Cardiac septum (tissue), 1 donor: ENCODE measurements around the gene ACAT1. TPM values are rescaled to one million over a fixed set of nuclear protein-coding genes. Genes with fewer than 3 reads are reported as not detected.
"Not testable (repeated sequence)": the region's sequence is repeated elsewhere in the genome, so short reads cannot be mapped to it uniquely, and the experiment has no call there.

Experiments
- DNase-seq: peaks from one replicate; pipeline ENCODE4 v3.0.0-alpha.2; 2020; ENCODE audit warnings: low spot score
- intact Hi-C: fragments of 100-400 bp; cut with DNase I; formaldehyde crosslinking; loops from one replicate; pipeline ENCODE4 v1.14.0; 2022
- total RNA-seq: library from RNA; stranded (reverse); fragmentation: NEBNext Ultra II Directional; extraction: Animal tissue kit (Norgen Biotek cat#: 25700); gene quantifications from one replicate; pipeline ENCODE4 v1.2.1, GENCODE V29; 2021
- donor health status: DM: no; HTN: no; CAD: no.

Gene ACAT1
- total RNA-seq, 1 donor from 2014 or later, result 238 TPM

DNA sequence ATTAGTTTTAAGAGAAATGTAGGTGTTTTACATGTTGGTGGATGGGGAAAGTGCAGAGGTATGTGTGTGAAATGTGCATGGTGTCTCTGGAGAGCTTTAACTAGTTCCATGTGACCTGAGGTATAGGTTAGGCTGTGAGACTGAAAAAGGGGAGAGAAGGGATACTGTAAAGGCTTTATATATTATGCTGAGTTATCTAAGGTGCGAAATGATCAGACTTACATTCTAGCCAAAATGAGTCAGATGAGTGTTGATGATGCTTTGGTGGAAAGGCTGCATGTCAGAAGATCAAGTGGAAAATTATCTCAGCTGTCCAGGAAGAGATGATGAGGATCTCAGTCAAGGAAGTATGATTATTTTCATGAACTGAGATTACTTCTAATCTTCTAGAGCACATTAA is 15.8 kb downstream of the ACAT1 start:
- no peak for DNase-seq
- intact Hi-C loops, result no loop called here

DNA sequence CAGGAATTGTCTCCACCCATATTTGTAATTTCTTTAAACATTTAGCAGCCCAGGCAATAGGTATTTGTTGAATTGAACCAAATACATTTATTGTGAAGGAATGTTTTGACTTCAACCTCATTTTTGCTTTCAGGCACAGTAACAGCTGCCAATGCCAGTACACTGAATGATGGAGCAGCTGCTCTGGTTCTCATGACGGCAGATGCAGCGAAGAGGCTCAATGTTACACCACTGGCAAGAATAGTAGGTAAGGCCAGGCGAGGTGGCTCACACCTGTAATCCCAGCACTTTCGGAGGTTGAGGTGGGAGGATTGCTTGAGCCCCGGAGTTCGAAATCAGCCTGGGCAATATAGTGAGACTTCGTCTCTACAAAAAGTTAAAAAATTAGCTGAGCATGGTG is 20.9 kb downstream of the ACAT1 start:
- no peak for DNase-seq
- intact Hi-C loops, result no loop called here

DNA sequence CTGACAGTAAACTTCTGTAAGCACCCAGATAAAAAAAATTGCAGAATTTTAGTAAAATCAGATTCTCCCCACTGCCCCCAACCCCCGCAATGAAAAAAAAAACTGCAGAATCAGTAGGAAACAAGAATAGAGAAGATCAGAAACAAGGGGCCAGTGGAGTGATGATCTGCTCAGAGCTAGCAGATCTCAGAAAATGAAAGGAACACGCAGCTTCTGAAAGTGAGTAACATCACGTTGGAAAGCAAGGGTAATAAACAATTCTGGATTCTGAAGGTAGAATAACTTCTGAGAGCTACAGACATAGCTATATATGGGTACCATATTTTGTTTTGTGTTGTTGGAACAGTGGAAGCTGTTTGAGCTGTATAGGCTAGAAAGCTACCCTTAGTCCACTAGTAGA is 23.2 kb downstream of the ACAT1 start:
- intact Hi-C loops, result no loop called here
- DNase-seq, result no peak

DNA sequence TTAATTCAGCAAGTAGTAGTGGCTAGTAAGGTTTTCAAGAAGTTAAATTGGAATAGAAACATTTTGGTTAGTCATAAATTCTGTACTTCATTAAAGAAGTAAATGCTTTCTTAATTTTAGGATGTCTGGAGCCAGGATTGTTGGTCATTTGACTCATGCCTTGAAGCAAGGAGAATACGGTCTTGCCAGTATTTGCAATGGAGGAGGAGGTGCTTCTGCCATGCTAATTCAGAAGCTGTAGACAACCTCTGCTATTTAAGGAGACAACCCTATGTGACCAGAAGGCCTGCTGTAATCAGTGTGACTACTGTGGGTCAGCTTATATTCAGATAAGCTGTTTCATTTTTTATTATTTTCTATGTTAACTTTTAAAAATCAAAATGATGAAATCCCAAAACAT is 25.8 kb downstream of the ACAT1 start:
- DNase-seq, result no peak
- intact Hi-C loops, result no loop called here

DNA sequence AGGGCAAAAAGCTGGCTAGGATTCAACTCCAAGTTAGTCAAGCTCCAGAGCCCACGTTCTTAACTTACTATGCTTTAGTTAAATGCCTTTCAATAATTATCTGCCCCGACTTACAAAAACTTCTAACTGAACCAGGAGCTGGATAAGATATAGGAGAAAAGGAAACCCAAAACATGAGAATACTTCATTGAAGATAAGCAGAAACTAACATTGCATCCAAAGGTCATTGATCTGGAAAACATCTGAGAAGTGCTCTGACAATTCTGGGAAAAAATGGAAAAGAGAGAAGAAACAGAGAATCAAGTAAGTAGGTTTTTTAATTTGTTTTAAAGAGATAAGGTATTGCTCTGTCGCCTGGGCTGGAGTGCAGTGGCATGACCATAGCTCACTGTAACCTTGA is 27.2 kb downstream of the ACAT1 start:
- DNase-seq, result no peak
- intact Hi-C loops, result no loop called here

DNA sequence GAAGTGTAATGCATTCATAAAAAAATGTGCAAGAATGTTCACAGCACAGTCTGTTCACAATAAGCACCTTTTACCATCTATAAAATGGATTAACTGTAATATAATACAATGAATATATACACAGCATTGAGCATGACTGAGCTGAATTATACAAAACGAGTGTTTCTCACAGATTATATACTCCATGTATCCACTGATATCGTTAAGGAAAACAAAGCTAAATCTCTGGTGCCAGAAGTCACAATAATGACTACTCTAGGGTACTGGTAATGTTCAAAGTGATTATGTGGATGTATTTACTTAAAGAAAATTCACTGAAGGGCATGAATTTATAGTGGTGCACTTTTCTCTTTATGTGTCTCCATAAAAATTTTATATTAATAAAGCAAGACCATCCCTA is 33.2 kb downstream of the ACAT1 start:
- intact Hi-C loops, result no loop called here
- no peak for DNase-seq

DNA sequence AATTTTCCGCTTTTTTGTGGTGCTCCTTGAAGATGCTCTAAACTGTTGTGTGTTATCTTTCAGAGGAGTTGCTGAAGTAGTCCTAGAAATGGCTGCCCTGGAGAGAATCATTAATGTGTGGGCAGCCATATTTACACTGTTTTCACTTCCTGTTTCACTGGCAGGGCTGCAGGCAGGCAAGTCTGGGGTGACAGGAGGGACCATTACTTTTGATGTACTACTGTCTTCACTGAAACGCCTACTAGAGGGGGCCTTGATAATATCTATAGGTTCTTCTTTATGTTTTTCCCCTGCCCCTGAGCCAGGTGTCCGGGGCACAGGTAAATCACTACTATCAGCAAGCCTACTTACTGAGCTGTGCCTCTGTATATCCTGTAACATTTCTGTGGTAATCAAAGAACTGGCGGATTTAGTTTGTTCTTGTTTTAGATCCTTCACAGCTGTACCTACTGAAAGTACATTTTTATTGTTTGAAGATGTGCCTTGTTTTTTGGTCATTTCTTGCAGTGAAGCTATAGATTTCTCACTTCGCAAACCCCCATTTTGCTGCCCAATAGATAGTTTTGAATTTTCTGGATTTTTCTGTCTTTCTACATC is 39.7 kb downstream of the ACAT1 start:
- DNase-seq, result no peak
- intact Hi-C loops, result no loop called here

DNA sequence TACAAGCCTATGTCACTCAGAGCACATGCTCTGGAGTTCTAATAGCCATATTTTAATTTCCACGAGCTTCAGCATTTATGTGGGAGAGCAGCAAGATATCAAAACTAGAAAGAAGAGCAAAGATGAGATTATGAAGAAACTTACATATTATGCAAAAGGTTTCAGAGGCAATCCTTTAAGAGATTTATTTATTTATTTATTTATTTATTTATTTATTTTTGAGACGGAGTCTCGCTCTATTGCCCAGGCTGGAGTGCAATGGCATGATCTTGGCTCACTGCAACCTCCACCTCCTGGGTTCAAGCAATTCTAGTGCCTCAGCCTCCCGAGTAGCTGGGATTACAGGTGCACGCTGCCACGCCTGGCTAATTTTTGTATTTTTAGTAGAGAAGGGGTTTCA is 41.5 kb downstream of the ACAT1 start:
- DNase-seq, intact Hi-C loops: not testable (repeated sequence)

DNA sequence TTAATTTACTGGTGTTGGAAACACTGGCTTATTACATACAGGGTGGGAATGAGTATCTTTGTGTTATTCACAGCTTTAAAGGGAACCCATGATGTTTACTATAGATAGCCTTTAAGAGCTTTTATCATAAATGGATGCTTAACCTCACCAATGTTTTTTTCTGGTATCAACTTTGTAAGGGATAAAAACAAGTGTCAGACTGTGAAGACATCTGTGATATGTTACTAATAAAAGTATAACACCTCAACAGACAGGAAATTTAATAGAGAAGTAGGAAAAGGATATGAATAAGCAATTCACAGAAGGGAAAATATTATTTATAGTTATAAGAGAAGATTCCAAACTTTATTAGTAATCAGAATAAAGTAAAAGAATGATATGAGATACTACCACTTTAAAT is 46.3 kb downstream of the ACAT1 start:
- no peak for DNase-seq
- intact Hi-C loops, result no loop called here

DNA sequence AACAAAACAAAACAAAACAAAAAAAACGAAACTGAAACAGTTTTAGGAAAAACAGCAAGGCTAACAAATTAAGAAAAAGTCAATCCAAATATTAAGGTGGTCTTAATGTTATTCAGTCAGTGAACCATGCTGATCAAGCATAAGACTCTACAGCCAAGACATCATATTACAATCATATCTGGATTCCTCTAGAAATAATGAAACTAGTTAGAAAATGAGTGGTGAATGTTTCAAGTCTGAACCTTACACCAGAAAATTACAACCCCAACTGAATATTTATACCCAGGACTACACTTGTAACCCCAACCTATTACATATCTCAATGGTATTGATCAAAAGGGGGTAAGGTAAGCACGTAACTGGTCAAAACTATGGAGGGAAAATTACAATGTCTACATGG is 48.8 kb downstream of the ACAT1 start:
- DNase-seq, result no peak
- intact Hi-C loops, result no loop called here

DNA sequence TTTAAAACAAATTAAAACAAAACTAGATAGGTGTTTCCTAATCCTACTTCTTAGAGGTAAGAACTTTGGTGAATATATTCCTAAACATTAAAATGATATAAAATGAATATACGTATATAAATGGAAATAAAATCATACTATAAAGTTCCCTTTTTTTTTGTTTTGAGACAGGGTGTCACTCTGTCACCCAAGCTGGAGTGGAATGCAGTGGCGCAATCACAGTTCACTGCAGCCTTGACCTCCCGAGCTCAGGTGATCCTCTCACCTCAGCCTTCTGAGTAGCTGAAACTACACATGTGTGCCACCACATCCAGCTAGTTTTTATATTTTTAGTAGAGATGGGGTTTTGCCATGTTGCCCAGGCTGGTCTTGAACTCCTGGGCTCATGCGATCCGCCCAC is 56.2 kb downstream of the ACAT1 start:
- DNase-seq, result no peak
- intact Hi-C loops, result no loop called here

DNA sequence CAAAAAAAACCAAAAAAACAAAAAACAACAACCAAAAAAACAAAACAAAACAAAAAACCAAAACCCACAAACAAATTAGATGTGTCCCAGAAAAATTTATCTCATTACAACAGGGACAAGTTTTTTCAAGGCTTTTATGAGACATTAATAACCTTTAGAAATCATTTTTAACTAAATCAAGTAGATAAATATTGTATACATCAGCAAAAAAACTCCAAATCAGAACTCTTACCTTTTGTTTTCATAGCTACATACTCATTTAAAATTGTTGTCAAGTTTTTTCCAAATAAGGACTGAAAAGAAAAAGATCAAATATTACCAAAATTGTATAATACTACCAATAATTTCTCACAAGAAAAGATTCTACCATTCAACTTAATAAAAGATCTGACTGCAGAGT is 72.4 kb downstream of the ACAT1 start:
- no peak for DNase-seq
- intact Hi-C loops, result no loop called here

DNA sequence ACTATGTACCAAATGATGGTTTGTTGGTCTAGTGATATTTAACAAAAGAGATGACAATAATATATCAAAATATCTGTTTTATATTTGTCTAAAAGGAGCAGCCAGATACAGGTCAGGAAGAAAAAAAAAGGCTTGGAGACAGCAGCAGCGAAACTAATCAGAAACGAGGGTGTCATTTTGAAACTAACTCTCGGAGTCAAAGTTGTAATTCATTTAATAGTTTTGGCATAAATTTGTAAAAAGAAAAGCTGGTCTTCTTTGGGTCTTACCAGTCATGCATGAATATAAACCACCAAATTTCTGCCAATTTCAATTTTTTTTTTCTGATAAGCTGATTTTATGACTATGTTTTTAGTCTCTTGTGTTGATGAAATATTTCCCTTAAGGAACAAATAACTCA is 75.5 kb downstream of the ACAT1 start:
- no peak for DNase-seq

More for the DNA sequence above, 75.5 kb downstream of the ACAT1 start:
- intact Hi-C loops, result no loop called here

Other genes with a start within 250 kb of the ACAT1 start
- 0.54 TPM for gene RAB39A, start 193.1 kb upstream of the ACAT1 start, total RNA-seq
- 37.5 TPM for gene CUL5, start 112.7 kb upstream of the ACAT1 start, total RNA-seq
- gene NPAT, start 101.1 kb downstream of the ACAT1 start, total RNA-seq, result 6.9 TPM
- gene ATM, start 101.5 kb downstream of the ACAT1 start, total RNA-seq, result 35.3 TPM